ENCODE measurements around the gene APOBR.

- TF ChIP-seq, protein P1, sequence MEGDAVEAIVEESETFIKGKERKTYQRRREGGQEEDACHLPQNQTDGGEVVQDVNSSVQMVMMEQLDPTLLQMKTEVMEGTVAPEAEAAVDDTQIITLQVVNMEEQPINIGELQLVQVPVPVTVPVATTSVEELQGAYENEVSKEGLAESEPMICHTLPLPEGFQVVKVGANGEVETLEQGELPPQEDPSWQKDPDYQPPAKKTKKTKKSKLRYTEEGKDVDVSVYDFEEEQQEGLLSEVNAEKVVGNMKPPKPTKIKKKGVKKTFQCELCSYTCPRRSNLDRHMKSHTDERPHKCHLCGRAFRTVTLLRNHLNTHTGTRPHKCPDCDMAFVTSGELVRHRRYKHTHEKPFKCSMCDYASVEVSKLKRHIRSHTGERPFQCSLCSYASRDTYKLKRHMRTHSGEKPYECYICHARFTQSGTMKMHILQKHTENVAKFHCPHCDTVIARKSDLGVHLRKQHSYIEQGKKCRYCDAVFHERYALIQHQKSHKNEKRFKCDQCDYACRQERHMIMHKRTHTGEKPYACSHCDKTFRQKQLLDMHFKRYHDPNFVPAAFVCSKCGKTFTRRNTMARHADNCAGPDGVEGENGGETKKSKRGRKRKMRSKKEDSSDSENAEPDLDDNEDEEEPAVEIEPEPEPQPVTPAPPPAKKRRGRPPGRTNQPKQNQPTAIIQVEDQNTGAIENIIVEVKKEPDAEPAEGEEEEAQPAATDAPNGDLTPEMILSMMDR (IDR thresholded peaks at IDR 0.05; ENCODE audit: insufficient read depth, low read length) = no peak
- TF ChIP-seq GABPA (IDR thresholded peaks at IDR 0.05; ENCODE audit: low read depth) (no peak), POLR2AphosphoS5 (IDR thresholded peaks at IDR 0.05; ENCODE audit: low read depth) (0 out of 2 replicates have a peak, but pooled peaks have one; percentile 56), REST (IDR thresholded peaks at IDR 0.05; ENCODE audit: insufficient replicate concordance, low read depth) (peak; percentile 32)
These were observed at the start of gene APOBR for GRCh38 chr16:28494121-28494851.

Data from HL-60 (cell line).